Measurements from ENCODE around the gene TMEM139.
"Not testable (repeated sequence)": the region's sequence is repeated elsewhere in the genome, so short reads cannot be mapped to it uniquely, and the experiment has no call there.

The TMEM139 gene

GRCh38 chr7:143287935-143288826 is 3.4 kb downstream of the TMEM139 start, which contains the start of gene CASP2:
TSS of gene CASP2 (plus strand) at chr7:143288351. CDS start at chr7:143288456, 105 bp downstream.
- peak; percentile 97 to 98 for DNase-seq (ENCODE audit: low read depth in 1 of 2, low spot score in 1 of 2)

- DNase-seq (ENCODE audit: low read depth in 1 of 2, low spot score in 1 of 2) = no peak
Observed at GRCh38 chr7:143288836-143289235, 4.1 kb downstream of the TMEM139 start.

GRCh38 chr7:143289421-143289820 is 4.7 kb downstream of the TMEM139 start:
- DNase-seq (ENCODE audit: low read depth in 1 of 2, low spot score in 1 of 2) = no peak

GRCh38 chr7:143289888-143290287 is 5.1 kb downstream of the TMEM139 start:
- DNase-seq (ENCODE audit: low read depth in 1 of 2, low spot score in 1 of 2) = not testable (repeated sequence)

GRCh38 chr7:143290293-143290692 is 5.5 kb downstream of the TMEM139 start:
- DNase-seq (ENCODE audit: low read depth in 1 of 2, low spot score in 1 of 2) = no peak

- DNase-seq (ENCODE audit: low read depth in 1 of 2, low spot score in 1 of 2) = no peak
Observed at GRCh38 chr7:143292876-143293275, 8.1 kb downstream of the TMEM139 start.

- no peak for DNase-seq (ENCODE audit: low read depth in 1 of 2, low spot score in 1 of 2)
Observed at GRCh38 chr7:143295870-143296269, 11.1 kb downstream of the TMEM139 start.

GRCh38 chr7:143296686-143297085 is 11.9 kb downstream of the TMEM139 start:
- DNase-seq (ENCODE audit: low read depth in 1 of 2, low spot score in 1 of 2) = no peak

GRCh38 chr7:143299346-143299745 is 14.6 kb downstream of the TMEM139 start:
- DNase-seq (ENCODE audit: low read depth in 1 of 2, low spot score in 1 of 2) = no peak

- DNase-seq (ENCODE audit: low read depth in 1 of 2, low spot score in 1 of 2) = peak; percentile 28 to 52
Observed at GRCh38 chr7:143299840-143300239, 15.1 kb downstream of the TMEM139 start.

- DNase-seq (ENCODE audit: low read depth in 1 of 2, low spot score in 1 of 2) = no peak
Observed at GRCh38 chr7:143300959-143301935, 16.5 kb downstream of the TMEM139 start.

GRCh38 chr7:143303733-143304132 is 19.0 kb downstream of the TMEM139 start:
- DNase-seq (ENCODE audit: low read depth in 1 of 2, low spot score in 1 of 2) = no peak

- no peak for DNase-seq (ENCODE audit: low read depth in 1 of 2, low spot score in 1 of 2)
Observed at GRCh38 chr7:143304938-143305337, 20.2 kb downstream of the TMEM139 start.

GRCh38 chr7:143305423-143306070 is 20.8 kb downstream of the TMEM139 start:
- DNase-seq (ENCODE audit: low read depth in 1 of 2, low spot score in 1 of 2) = peak; percentile 43 to 46

- no peak for DNase-seq (ENCODE audit: low read depth in 1 of 2, low spot score in 1 of 2)
Observed at GRCh38 chr7:143308632-143309031, 23.9 kb downstream of the TMEM139 start.

- DNase-seq (ENCODE audit: low read depth in 1 of 2, low spot score in 1 of 2) = no peak
Observed at GRCh38 chr7:143314127-143314526, 29.4 kb downstream of the TMEM139 start.

- no peak for DNase-seq (ENCODE audit: low read depth in 1 of 2, low spot score in 1 of 2)
Observed at GRCh38 chr7:143315776-143316175, 31.0 kb downstream of the TMEM139 start, which contains the start of gene CLCN1. TSS of gene CLCN1 (plus strand) at chr7:143316111. CDS start at chr7:143316213, 102 bp downstream.

GRCh38 chr7:143316492-143316891 is 31.7 kb downstream of the TMEM139 start:
- no peak for DNase-seq (ENCODE audit: low read depth in 1 of 2, low spot score in 1 of 2)

- no peak for DNase-seq (ENCODE audit: low read depth in 1 of 2, low spot score in 1 of 2)
Observed at GRCh38 chr7:143318661-143319060, 33.9 kb downstream of the TMEM139 start.

GRCh38 chr7:143320620-143321019 is 35.9 kb downstream of the TMEM139 start:
- DNase-seq (ENCODE audit: low read depth in 1 of 2, low spot score in 1 of 2) = no peak

GRCh38 chr7:143321242-143321641 is 36.5 kb downstream of the TMEM139 start:
- no peak for DNase-seq (ENCODE audit: low read depth in 1 of 2, low spot score in 1 of 2)
